HG03378 (cell line): ENCODE results near the gene SLC7A1.

Experiments used
- ATAC-seq: cut with Tn5 transposase; IDR thresholded peaks from one replicate; pipeline ENCODE4 v1.9.1; 2021; ENCODE audit warnings: mild to moderate bottlenecking, moderate library complexity; ENCODE audit not compliant: unreplicated experiment

The SLC7A1 gene

DNA sequence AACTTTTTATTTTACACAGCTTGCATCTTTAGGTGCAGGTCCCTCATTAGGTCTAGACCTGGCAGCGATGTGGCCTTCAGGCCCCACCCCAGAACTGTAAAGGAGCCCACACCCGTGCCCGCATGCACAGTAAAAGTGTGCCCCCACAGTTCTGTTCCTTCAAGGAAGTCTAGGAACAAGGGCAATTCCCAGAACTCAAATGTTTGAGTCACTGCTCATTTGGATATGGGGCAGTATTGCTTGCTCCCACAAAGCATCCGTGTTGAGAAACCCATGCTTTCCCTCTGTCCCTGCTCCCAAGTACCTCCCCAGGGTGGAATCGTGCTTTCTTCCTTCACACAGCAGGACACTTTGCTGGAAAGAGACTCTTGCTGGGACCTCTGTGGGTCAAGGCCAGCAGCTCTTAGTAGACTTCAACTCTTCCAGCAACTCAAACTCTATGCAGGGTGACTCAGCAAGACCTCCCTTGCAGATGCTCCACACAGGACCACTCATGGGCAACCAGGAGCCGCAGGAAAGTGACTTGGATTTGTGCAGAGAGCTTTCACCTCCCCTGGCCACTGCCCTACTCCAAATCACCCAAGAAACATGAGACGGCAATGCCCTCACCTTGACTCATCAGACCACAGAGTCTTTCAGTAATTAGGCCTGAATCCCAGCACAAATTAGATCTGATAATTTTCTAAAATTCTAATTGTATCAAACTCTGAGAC lies 12.3 kb downstream of the SLC7A1 start:
- no peak for ATAC-seq

- ATAC-seq: no peak
Measured at GRCh38 chr13:29582171-29582570, 13.3 kb downstream of the SLC7A1 start.

- no peak for ATAC-seq
Measured at GRCh38 chr13:29581666-29582065, 13.8 kb downstream of the SLC7A1 start.

DNA sequence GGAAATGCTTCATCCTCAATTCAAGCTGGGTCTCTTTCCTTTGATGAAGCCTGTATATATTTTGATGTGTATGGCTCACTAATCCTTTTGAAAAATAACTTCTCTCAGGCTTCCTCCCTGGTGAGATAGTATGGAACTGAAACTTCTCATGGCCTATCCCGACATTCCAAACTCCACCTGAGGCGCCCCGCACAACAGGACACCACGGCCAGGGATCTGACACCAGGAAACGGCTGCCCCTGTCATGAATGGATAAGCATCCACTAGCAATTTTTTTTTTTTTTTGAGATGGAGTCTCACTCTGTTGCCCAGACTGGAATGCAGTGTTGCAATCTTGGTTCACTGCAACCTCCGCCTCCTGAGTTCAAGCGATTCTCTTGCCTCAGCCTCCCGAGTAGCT lies 16.4 kb downstream of the SLC7A1 start:
- no peak for ATAC-seq

DNA sequence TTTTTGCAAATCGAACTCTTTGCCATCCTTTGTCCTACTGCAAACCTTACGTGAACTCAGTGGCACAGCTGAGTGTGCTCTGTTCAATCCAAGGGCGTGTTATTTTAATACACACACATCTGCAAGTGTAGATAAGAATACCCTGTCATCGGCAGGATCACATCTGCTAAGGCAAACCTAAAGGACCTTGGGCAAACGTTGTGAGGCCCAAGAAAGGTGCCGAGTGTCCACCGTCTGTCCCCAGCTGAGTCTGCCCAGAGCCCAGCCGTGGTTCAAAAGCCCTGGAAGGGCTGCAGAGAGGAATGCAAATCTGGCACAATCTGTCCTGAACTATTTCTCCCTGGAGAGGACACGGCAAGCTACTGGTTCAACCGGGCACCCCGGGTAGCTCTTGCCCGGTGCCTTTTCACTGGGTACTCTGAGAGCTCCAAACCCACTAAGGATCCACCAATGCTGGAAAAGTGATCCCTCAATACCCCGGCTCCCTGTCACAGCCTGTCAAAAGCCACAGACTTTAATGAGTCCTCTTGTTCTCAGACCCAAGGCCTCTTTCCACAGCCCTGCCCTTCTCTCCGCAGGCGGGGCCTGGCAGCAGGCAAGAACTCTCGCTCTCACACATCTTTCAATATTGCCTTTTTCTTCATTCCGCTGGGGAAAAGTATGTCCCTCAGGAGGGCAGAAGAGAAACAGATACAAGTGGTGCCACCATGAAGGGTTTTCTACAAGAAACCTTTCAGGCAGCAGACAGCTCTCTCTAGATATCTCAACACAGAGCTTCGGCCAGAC lies 17.0 kb downstream of the SLC7A1 start:
- no peak for ATAC-seq

GRCh38 chr13:29577136-29578051 lies 18.1 kb downstream of the SLC7A1 start:
- ATAC-seq: no peak

DNA sequence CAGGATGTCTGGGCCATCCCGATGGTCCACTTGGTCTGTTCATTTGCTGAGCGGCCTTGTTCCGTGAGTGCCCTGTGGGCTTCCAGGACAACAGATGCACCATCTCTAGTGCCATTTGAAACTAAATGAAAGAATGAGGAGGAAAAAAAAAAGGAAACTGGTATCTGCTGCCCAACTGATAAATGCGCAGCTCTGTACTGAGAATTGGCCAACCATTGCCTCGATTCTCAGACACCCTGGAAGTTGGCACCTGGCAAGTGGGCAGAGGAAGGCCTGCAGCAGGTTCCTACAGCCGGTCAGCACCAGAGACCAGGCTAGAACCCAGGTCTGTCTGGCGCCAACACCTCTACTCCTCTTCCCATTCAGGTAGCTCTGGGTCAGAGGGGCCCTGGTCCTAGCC lies 18.9 kb downstream of the SLC7A1 start:
- ATAC-seq: no peak

DNA sequence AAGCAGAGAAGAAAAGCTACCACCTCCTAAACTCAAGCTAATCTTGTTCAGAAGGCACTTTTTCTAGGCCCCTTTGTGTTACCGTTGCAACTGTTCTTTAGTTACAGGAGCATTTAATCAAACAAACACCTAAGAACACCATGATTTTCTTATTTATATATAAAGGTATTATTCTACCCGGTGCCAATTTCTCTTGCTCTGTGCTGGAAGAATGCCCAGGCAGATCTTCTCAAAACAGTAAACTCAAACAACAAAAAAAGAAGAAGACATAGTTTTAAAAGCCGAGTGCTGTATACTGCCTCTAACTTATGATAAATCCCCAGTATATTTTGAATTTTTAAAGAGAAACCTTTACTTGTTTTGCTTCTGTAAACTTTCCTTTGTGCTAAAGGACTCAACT lies 20.4 kb downstream of the SLC7A1 start:
- no peak for ATAC-seq

GRCh38 chr13:29573190-29573589 lies 22.3 kb downstream of the SLC7A1 start:
- no peak for ATAC-seq

DNA sequence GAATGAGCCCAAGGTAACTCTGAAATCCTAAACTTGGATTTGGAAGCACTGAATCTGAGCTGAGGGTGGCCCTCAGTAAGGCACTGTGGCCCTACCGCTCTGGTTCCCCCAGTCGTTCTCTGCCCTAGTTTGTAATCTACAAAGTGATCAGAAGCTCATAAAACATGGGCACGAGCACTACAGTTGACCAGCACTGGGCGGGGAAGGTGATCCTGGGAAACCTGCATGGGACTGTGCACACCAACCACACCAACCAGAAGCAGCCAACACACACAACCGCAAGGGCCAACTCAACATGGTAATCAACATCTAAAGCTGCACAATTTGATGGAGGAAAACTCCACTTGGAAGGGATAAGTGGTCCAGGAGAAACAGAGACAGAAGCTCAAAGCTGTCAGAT lies 22.9 kb downstream of the SLC7A1 start:
- ATAC-seq: no peak

- no peak for ATAC-seq
Measured at GRCh38 chr13:29571876-29572570, 23.5 kb downstream of the SLC7A1 start.

DNA sequence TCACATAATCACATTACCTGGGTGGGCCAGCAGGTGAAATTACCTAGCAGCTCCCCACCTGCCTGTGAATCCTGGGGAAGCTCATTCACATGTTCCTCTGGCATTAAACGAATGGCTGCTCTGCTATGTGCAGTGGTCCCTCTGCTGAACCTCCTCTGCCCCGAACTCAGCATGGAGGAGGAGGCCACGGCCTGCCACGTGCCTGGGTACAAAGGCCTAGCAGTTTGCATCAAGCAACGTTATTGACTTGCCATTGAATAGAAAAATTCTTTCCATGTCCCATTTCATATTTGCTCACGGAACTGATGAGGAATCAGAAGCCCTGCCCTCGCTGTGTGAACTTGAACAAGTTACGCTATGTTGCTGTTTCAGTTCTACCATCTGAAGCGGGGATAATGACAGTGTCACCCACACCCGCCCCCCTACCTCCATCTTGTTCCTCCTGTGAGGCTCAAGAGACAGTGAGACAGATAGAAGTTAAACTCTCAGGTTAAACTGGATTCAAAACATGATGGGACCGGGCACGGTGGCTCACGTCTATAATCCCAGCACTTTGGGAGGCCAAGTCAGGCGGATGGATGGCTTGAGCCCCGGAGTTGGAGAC lies 25.3 kb downstream of the SLC7A1 start:
- no peak for ATAC-seq

DNA sequence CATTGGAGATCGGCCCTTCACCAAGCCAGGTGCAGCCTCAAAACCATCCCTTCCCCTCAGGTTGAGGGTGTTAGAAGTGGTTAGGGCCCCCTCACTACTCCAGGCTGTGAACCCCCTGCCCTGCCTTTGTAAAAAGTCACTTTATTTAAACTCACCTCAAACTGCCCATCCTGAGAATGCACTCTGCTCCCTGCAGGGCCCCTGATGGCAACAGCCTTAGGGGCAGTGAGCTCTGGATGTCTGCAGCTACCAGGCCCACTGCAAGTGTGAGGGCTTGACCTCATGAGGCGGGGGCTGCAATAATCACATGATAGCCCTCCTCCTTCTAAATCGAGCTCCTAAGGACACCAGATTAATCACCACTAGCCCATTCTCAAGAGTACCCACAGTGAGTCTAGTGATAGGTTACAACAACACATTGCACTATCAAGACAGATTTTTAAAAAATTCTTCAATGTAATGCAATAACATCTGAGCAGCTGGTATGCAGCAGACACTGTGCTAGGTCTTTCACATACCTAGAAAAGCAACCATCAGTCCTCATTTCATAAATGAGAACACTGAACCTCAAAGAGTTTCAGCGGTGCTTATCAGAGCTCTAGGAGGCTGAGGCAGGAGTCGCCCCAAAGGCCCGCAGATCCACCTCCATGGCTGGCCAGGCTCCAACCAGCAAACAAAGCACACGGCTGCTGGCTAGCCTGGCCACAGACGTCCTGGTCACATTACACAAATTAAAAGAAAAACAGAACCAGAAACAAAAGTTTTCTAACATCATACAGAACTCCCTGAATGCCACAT lies 26.0 kb downstream of the SLC7A1 start:
- no peak for ATAC-seq

- no peak for ATAC-seq
Measured at GRCh38 chr13:29568731-29569130, 26.8 kb downstream of the SLC7A1 start.

DNA sequence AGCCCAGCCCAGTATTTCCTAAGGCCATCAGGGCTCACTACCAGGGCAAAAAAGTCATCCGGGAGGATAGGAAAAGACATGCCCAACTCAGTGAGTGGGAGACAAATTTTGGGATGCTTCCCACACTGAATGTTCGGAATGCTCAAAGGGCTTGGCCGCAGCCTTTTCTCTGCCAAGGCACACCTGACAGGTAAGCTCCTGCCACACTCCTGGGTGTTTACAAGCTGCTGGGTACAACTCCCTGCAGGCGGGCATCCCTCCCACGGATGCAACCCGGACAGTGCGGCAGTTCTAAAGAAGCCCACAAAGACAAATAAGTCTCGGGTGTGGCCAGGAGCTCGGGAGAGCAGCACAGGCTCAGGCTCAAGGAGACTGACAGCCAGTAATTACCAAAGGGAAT lies 28.1 kb downstream of the SLC7A1 start:
- ATAC-seq: no peak

DNA sequence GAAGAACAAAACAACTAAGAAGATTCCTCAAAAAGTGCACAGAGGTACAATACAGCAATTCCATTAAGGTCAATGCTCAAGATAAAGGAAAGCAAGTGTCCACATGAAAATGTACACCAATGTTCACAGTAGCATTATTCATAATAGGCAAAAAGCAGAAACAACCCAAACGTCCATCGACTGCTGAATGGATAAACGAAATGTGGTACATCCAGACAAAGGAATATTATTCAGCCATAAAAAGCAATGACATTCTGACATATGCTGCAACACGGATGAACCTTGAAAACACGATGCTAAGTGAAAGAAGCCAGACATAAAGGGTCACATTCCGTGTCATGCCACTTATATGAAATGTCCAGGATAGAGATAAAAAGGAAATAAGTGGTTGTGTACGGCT lies 29.3 kb downstream of the SLC7A1 start:
- no peak for ATAC-seq

DNA sequence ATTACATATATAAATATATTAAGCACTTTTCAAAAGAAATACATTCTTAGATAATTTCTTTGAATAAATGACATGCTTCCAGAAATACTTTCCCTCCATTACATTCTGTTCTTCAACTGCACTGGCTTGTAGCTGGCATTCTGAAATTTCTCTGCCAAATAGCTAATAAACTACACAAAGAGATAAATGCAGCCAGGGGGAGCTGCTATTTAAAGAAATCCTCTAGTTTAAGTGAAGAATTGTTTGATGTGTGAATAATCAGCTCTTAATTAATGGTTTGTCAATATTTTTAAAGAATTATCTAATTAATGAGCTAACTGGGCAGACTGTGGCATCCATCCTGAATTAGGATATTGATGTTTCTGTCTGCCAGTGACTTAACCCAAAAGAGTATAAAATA lies 30.7 kb downstream of the SLC7A1 start:
- no peak for ATAC-seq

DNA sequence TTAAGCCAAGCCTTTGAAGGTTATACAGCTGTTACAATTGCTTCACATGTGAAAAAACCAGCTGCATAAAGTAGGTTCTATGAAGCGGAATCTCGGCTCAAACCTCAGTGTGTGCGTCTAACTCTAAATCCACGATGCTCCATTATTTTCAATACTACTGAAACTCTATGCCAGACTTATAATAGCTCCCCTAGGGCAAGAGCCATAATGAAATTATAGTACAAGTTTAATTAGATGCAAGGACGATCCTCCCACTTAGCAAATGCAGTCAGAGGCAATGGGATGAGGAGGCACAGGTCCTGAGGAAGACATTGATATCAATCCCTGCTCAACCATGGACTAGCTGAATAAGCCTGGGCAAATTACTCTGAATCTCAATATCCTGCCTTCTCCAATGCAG lies 31.1 kb downstream of the SLC7A1 start:
- ATAC-seq: no peak

GRCh38 chr13:29563941-29564340 lies 31.5 kb downstream of the SLC7A1 start:
- ATAC-seq: no peak
